Central memory CD8-positive, alpha-beta T cell (primary cell): Measurements from ENCODE around the gene KAT2B.

Experiments
- ATAC-seq: fragments of 150-1000 bp; cut with Tn5 transposase; replicated peaks from 2 replicates; pipeline ENCODE4 v1.10.0; 2022; ENCODE audit warnings: mild to moderate bottlenecking, moderate FRiP score, moderate number of reproducible peaks; ENCODE audit not compliant: poor library complexity, severe bottlenecking; ENCODE audit errors: extremely low read depth
- DNase-seq, 2 donors: peaks; one replicate each; pipeline ENCODE4 v3.0.0; 2021; ENCODE audit warnings: low spot score in 2 of 2
- H3K27ac Mint-ChIP-seq: one replicate; pipeline ENCODE4 v1.8.0; 2022; ENCODE audit warnings: low read depth, mild to moderate bottlenecking, moderate library complexity, mixed read lengths
- H3K27me3 Mint-ChIP-seq: one replicate; pipeline ENCODE4 v1.8.0; 2022; ENCODE audit warnings: mixed read lengths
- H3K36me3 Mint-ChIP-seq: one replicate; pipeline ENCODE4 v1.8.0; 2022; ENCODE audit warnings: mild to moderate bottlenecking, moderate library complexity, mixed read lengths; ENCODE audit not compliant: insufficient read depth
- H3K4me1 Mint-ChIP-seq: one replicate; pipeline ENCODE4 v1.8.0; 2022; ENCODE audit warnings: mixed read lengths
- H3K4me3 Mint-ChIP-seq: one replicate; pipeline ENCODE4 v1.8.0; 2022; ENCODE audit warnings: mild to moderate bottlenecking, moderate library complexity, mixed read lengths
- H3K9me3 Mint-ChIP-seq: one replicate; pipeline ENCODE4 v1.8.0; 2022; ENCODE audit warnings: mixed read lengths

The KAT2B gene

GRCh38 chr3:20096135-20096685, 56.0 kb downstream of the KAT2B start:
- peaks cover 44% of the 10 kb centered on the region for H3K4me1 Mint-ChIP-seq
- no peaks in the 10 kb centered on the region for H3K9me3 Mint-ChIP-seq
- DNase-seq (no peak), ATAC-seq (no peak)
- no peaks in the 10 kb centered on the region for H3K27me3 Mint-ChIP-seq
- H3K4me3 Mint-ChIP-seq = no peak overlapping the region
- H3K27ac Mint-ChIP-seq = peak overlapping the region; percentile 93
- H3K36me3 Mint-ChIP-seq = peaks cover 12% of the 10 kb centered on the region

GRCh38 chr3:20097015-20097414, 56.8 kb downstream of the KAT2B start:
- peak overlapping the region; percentile 93 for H3K27ac Mint-ChIP-seq
- H3K36me3 Mint-ChIP-seq = peaks cover 12% of the 10 kb centered on the region
- no peak overlapping the region for H3K4me3 Mint-ChIP-seq
- ATAC-seq (no peak), DNase-seq (no peak)
- H3K4me1 Mint-ChIP-seq = peaks cover 38% of the 10 kb centered on the region
- no peaks in the 10 kb centered on the region for H3K27me3 Mint-ChIP-seq
- no peaks in the 10 kb centered on the region for H3K9me3 Mint-ChIP-seq

- Mint-ChIP-seq H3K36me3 (peaks cover 12% of the 10 kb centered on the region), H3K27ac (peak overlapping the region; percentile 84), H3K4me1 (peaks cover 42% of the 10 kb centered on the region), H3K9me3 (no peaks in the 10 kb centered on the region), H3K27me3 (no peaks in the 10 kb centered on the region), H3K4me3 (no peak overlapping the region)
- DNase-seq (no peak), ATAC-seq (no peak)
These were observed 58.8 kb downstream of the KAT2B start for GRCh38 chr3:20099060-20099459.

GRCh38 chr3:20100151-20100550, 59.9 kb downstream of the KAT2B start:
- H3K9me3 Mint-ChIP-seq = no peaks in the 10 kb centered on the region
- ATAC-seq = no peak
- no peaks in the 10 kb centered on the region for H3K27me3 Mint-ChIP-seq
- H3K4me3 Mint-ChIP-seq = no peak overlapping the region
- H3K27ac Mint-ChIP-seq = peak overlapping the region; percentile 84
- DNase-seq = no peak
- peaks cover 43% of the 10 kb centered on the region for H3K4me1 Mint-ChIP-seq
- peaks cover 10% of the 10 kb centered on the region for H3K36me3 Mint-ChIP-seq

DNA sequence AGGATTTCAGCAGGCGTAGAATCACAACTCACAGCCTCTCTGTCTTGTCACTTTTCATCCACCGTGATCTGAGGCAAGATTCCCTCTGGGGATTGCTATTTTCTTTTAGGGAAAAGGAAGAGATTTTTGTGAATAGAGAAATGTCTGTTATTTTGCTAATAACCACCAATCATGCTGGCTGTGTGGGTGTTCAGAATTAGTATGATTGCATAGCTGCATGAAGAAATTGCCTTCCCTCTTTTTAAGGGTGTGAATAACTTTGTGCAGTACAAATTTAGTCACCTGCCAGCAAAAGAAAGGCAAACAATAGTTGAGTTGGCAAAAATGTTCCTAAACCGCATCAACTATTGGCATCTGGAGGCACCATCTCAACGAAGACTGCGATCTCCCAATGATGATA, 60.8 kb downstream of the KAT2B start:
- no peak for DNase-seq
- H3K4me3 Mint-ChIP-seq = no peak overlapping the region
- no peaks in the 10 kb centered on the region for H3K9me3 Mint-ChIP-seq
- peaks cover 44% of the 10 kb centered on the region for H3K4me1 Mint-ChIP-seq
- H3K27me3 Mint-ChIP-seq = no peaks in the 10 kb centered on the region
- H3K27ac Mint-ChIP-seq = peak overlapping the region; percentile 84
- H3K36me3 Mint-ChIP-seq = peaks cover 8% of the 10 kb centered on the region
- ATAC-seq = no peak

GRCh38 chr3:20103731-20104130, 63.5 kb downstream of the KAT2B start:
- no peak for DNase-seq
- Mint-ChIP-seq H3K27me3 (no peaks in the 10 kb centered on the region), H3K4me1 (peaks cover 47% of the 10 kb centered on the region), H3K9me3 (no peaks in the 10 kb centered on the region), H3K27ac (peak overlapping the region; percentile 86), H3K4me3 (peak overlapping the region; percentile 52), H3K36me3 (no peaks in the 10 kb centered on the region)
- no peak for ATAC-seq

GRCh38 chr3:20104167-20104661, 64.0 kb downstream of the KAT2B start:
- DNase-seq (peak in 1 of 2 donors; percentile 28), ATAC-seq (peak; percentile 87)
- Mint-ChIP-seq H3K4me3 (peak overlapping the region; percentile 52), H3K36me3 (no peaks in the 10 kb centered on the region), H3K4me1 (peaks cover 47% of the 10 kb centered on the region), H3K27me3 (no peaks in the 10 kb centered on the region), H3K27ac (peak overlapping the region; percentile 86), H3K9me3 (no peaks in the 10 kb centered on the region)

- no peaks in the 10 kb centered on the region for H3K9me3 Mint-ChIP-seq
- peaks cover 2% of the 10 kb centered on the region for H3K36me3 Mint-ChIP-seq
- peaks cover 34% of the 10 kb centered on the region for H3K4me1 Mint-ChIP-seq
- no peak for ATAC-seq
- no peaks in the 10 kb centered on the region for H3K27me3 Mint-ChIP-seq
- H3K27ac Mint-ChIP-seq = peak overlapping the region; percentile 86
- no peak for DNase-seq
- no peak overlapping the region for H3K4me3 Mint-ChIP-seq
These were observed 65.5 kb downstream of the KAT2B start for GRCh38 chr3:20105513-20106280.

DNA sequence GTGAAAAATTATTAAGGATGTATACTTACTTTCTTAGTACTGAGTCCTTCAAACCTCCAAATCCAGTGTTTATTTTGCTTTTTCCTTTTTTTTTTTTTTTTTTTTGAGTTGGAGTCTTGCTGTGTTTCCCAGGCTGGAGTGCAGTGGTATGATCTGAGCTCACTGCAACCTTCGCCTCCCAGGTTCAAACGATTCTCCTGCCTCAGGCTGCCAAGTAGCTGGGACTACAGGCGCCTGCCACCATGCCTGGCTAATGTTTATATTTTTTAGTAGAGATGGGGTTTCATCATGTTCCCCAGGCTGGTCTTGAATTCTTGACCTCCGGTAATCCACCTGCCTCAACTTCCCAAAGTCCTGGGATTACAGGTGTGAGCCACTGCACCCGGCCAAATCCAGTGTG, 67.5 kb downstream of the KAT2B start:
- Mint-ChIP-seq H3K27me3 (no peaks in the 10 kb centered on the region), H3K36me3 (peaks cover 16% of the 10 kb centered on the region), H3K27ac (no peak overlapping the region), H3K4me3 (no peak overlapping the region), H3K9me3 (no peaks in the 10 kb centered on the region), H3K4me1 (peaks cover 30% of the 10 kb centered on the region)
- DNase-seq (no peak), ATAC-seq (no peak)

GRCh38 chr3:20108869-20109268, 68.6 kb downstream of the KAT2B start:
- peaks cover 25% of the 10 kb centered on the region for H3K4me1 Mint-ChIP-seq
- H3K27me3 Mint-ChIP-seq = no peaks in the 10 kb centered on the region
- H3K27ac Mint-ChIP-seq = no peak overlapping the region
- H3K36me3 Mint-ChIP-seq = peaks cover 22% of the 10 kb centered on the region
- no peak overlapping the region for H3K4me3 Mint-ChIP-seq
- no peaks in the 10 kb centered on the region for H3K9me3 Mint-ChIP-seq
- no peak for ATAC-seq
- DNase-seq = no peak

- H3K27ac Mint-ChIP-seq = no peak overlapping the region
- ATAC-seq (no peak), DNase-seq (no peak)
- no peak overlapping the region for H3K4me3 Mint-ChIP-seq
- H3K27me3 Mint-ChIP-seq = no peaks in the 10 kb centered on the region
- H3K36me3 Mint-ChIP-seq = peaks cover 39% of the 10 kb centered on the region
- H3K9me3 Mint-ChIP-seq = no peaks in the 10 kb centered on the region
- H3K4me1 Mint-ChIP-seq = peaks cover 18% of the 10 kb centered on the region
These were observed 70.6 kb downstream of the KAT2B start for GRCh38 chr3:20110826-20111225.

DNA sequence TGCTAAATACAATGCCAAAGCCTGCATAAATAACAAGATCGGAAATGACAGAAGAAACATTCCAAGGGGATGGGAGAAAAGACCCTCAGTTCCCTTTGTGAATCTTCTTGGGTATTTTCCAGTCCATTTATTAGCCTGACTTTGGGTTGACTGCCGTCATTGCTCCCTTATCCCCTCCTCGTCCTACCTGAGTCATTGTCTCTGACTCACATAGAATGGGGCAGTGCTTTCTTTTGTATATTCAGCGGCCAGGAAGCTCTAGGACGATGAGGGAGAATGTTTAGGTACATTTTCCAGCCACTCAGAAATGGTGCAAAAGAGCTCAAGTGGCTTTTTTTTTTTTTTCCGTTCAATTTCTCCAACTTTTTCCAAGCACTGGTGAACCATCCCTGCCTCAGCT, 71.6 kb downstream of the KAT2B start:
- peaks cover 13% of the 10 kb centered on the region for H3K4me1 Mint-ChIP-seq
- H3K9me3 Mint-ChIP-seq = no peaks in the 10 kb centered on the region
- H3K27me3 Mint-ChIP-seq = no peaks in the 10 kb centered on the region
- H3K36me3 Mint-ChIP-seq = peaks cover 46% of the 10 kb centered on the region
- ATAC-seq (no peak), DNase-seq (no peak)
- H3K4me3 Mint-ChIP-seq = no peak overlapping the region
- no peak overlapping the region for H3K27ac Mint-ChIP-seq

DNA sequence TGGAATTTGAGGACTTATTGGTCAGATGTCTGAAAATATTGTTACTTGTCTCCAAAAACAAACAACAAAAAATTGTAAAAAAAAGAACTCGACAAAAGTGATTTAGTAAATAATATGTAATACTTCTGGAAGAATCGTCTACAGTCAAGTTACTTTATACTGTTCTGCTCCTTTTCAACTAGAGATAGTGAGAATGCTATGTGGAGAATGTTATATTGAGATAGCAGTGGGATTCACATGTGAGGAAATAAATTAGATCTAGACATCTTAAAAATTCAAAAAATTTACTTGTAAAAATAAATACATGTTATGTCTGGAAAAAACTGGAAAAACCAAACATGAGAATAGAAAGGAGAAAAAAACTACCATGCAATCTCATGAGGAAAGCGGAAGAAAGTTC, 80.8 kb downstream of the KAT2B start:
- Mint-ChIP-seq H3K9me3 (no peaks in the 10 kb centered on the region), H3K27me3 (no peaks in the 10 kb centered on the region), H3K4me1 (peaks cover 12% of the 10 kb centered on the region), H3K36me3 (peaks cover 54% of the 10 kb centered on the region), H3K4me3 (no peak overlapping the region), H3K27ac (no peak overlapping the region)
- ATAC-seq (no peak), DNase-seq (no peak)
